H1 (cell line): ENCODE data around the gene MINAR1. TPM values are rescaled to one million over a fixed set of nuclear protein-coding genes. Genes with fewer than 3 reads are reported as not detected.

Experiments
- CTCF ChIA-PET: fragments of 300-600 bp; sonication (Branson Sonifier 250); formaldehyde crosslinking; loops from one replicate; lab custom pipeline; 2021; ENCODE audit not compliant: partially characterized antibody; lab: Charles Lee
- POLR2A ChIA-PET: fragments of 300-600 bp; sonication (Branson Sonifier 250); formaldehyde crosslinking; loops from one replicate; lab custom pipeline; 2021; ENCODE audit warnings: inconsistent platforms; ENCODE audit not compliant: partially characterized antibody; lab: Charles Lee
- DNase-seq, 2 experiments: peaks; one replicate each; pipeline versions ENCODE4 v3.0.0 to v3.0.0-alpha.2; 2010 to 2022; ENCODE audit warnings: low spot score in 2 of 2, low read depth in 1 of 2, mixed read lengths in 1 of 2
- FAIRE-seq: peaks from 2 replicates; lab custom pipeline; 2011; peaks lifted over from hg19 to GRCh38; lab: Jason Lieb, UNC
- H2AFZ ChIP-seq: 2 replicates; pipeline ENCODE4 v1.8.1; 2012; ENCODE audit warnings: low read length, inconsistent platforms
- H2AK5ac ChIP-seq: 2 replicates; pipeline ENCODE4 v1.6.1; 2013; ENCODE audit warnings: low read depth, low read length
- H2BK120ac ChIP-seq: replicated peaks from 2 replicates; pipeline ENCODE3; 2013; ENCODE audit warnings: low read depth, low read length, inconsistent platforms
- H2BK12ac ChIP-seq: 2 replicates; pipeline ENCODE4 v1.6.1; 2013; ENCODE audit warnings: low read depth, low read length
- H2BK15ac ChIP-seq: 2 replicates; pipeline ENCODE4 v1.6.1; 2013; ENCODE audit warnings: low read length
- H2BK20ac ChIP-seq: 2 replicates; pipeline ENCODE4 v1.6.1; 2013; ENCODE audit warnings: low read length
- H2BK5ac ChIP-seq: 2 replicates; pipeline ENCODE4 v1.6.1; 2013; ENCODE audit warnings: low read depth, low read length
- H3K14ac ChIP-seq: 2 replicates; pipeline ENCODE4 v1.6.1; 2013; ENCODE audit warnings: inconsistent platforms; ENCODE audit not compliant: insufficient read length
- H3K18ac ChIP-seq: 2 replicates; pipeline ENCODE4 v1.6.1; 2013; ENCODE audit warnings: low read length; ENCODE audit errors: extremely low read depth
- H3K23ac ChIP-seq: 2 replicates; pipeline ENCODE4 v1.6.1; 2013; ENCODE audit warnings: inconsistent platforms; ENCODE audit not compliant: insufficient read length
- H3K23me2 ChIP-seq: 2 replicates; pipeline ENCODE4 v1.6.1; 2013; ENCODE audit warnings: low read depth, low read length
- H3K27ac ChIP-seq: 2 replicates; pipeline ENCODE4 v1.6.1; 2011; ENCODE audit warnings: low read depth, low read length, inconsistent platforms
- H3K27me3 ChIP-seq, 4 experiments: replicated peaks in 1 of 4; 1 replicate in 1 of 4; 2 replicates in 3 of 4; pipeline versions ENCODE4 v1.6.1 to v1.8.1; 2011 to 2013; ENCODE audit warnings: low read length in 3 of 4, mild to moderate bottlenecking in 3 of 4, inconsistent platforms in 2 of 4, mixed read lengths in 2 of 4, moderate library complexity in 1 of 4; ENCODE audit not compliant: control insufficient read depth in 3 of 4, insufficient read depth in 3 of 4; ENCODE audit errors: extremely low read depth in 1 of 4
- H3K36me3 ChIP-seq, 4 experiments: 2 replicates each; pipeline versions ENCODE4 v1.6.1 to v1.8.1; 2011 to 2013; ENCODE audit warnings: mild to moderate bottlenecking in 4 of 4, low read length in 3 of 4, moderate library complexity in 2 of 4, control low read depth in 1 of 4, inconsistent platforms in 1 of 4; ENCODE audit not compliant: insufficient read depth in 4 of 4, control insufficient read depth in 2 of 4
- H3K4ac ChIP-seq: replicated peaks from 2 replicates; pipeline ENCODE3; 2013; ENCODE audit warnings: low read length, low read depth, mixed read lengths, inconsistent platforms; ENCODE audit not compliant: insufficient read length
- H3K4me1 ChIP-seq, 4 experiments: replicated peaks in 1 of 4; 1 replicate in 1 of 4; 2 replicates in 3 of 4; pipeline versions ENCODE4 v1.6.1 to v1.8.1; 2011 to 2013; ENCODE audit warnings: low read length in 3 of 4, inconsistent platforms in 2 of 4, mixed read lengths in 1 of 4; ENCODE audit not compliant: insufficient read depth in 4 of 4, control insufficient read depth in 3 of 4
- H3K4me2 ChIP-seq, 2 experiments: 2 replicates each; pipeline versions ENCODE4 v1.6.1 to v1.8.1; 2011 to 2013; ENCODE audit warnings: low read depth in 2 of 2, low read length in 2 of 2, control low read depth in 1 of 2, inconsistent platforms in 1 of 2, mild to moderate bottlenecking in 1 of 2; ENCODE audit not compliant: insufficient read depth in 1 of 2
- H3K4me3 ChIP-seq, 4 experiments: fragments of 200-600, 300-600 bp in 1 of 4; sonication (generic), shearing (Covaris generic), sonication (Bioruptor Twin) in 1 of 4; 2 replicates each; pipeline versions ENCODE4 v1.5.1 to v1.8.1; 2011 to 2016; ENCODE audit warnings: low read length in 4 of 4, low read depth in 3 of 4, control low read depth in 2 of 4, inconsistent platforms in 2 of 4, mild to moderate bottlenecking in 2 of 4, mixed read lengths in 1 of 4, moderate library complexity in 1 of 4; ENCODE audit not compliant: insufficient read depth in 2 of 4; ENCODE audit errors: extremely low read depth in 1 of 4
- H3K56ac ChIP-seq: replicated peaks from 2 replicates; pipeline ENCODE3; 2013; ENCODE audit warnings: low read depth, mild to moderate bottlenecking, mixed read lengths, low read length, inconsistent platforms; ENCODE audit not compliant: insufficient read length
- H3K79me1 ChIP-seq: 2 replicates; pipeline ENCODE4 v1.6.1; 2013; ENCODE audit warnings: low read depth, low read length, control low read depth
- H3K79me2 ChIP-seq, 2 experiments: 2 replicates each; pipeline versions ENCODE4 v1.6.1 to v1.8.1; 2012 to 2013; ENCODE audit warnings: low read length in 2 of 2, mild to moderate bottlenecking in 2 of 2, inconsistent platforms in 1 of 2; ENCODE audit not compliant: insufficient read depth in 2 of 2, control insufficient read depth in 1 of 2
- H3K9ac ChIP-seq, 4 experiments: replicated peaks in 1 of 4; 1 replicate in 1 of 4; 2 replicates in 3 of 4; pipeline versions ENCODE4 v1.6.1 to v1.8.1; 2011 to 2013; ENCODE audit warnings: low read depth in 3 of 4, low read length in 3 of 4, control low read depth in 2 of 4, mild to moderate bottlenecking in 2 of 4, moderate library complexity in 2 of 4, inconsistent platforms in 1 of 4; ENCODE audit errors: extremely low read depth in 1 of 4
- H3K9me3 ChIP-seq, 2 experiments: 2 replicates each; pipeline versions ENCODE4 v1.6.1 to v1.8.1; 2012 to 2013; ENCODE audit warnings: mild to moderate bottlenecking in 2 of 2, moderate library complexity in 2 of 2, control low read depth in 1 of 2, inconsistent platforms in 1 of 2, low read depth in 1 of 2, low read length in 1 of 2, mixed read lengths in 1 of 2; ENCODE audit not compliant: insufficient read depth in 2 of 2
- H4K20me1 ChIP-seq, 2 experiments: replicated peaks in 1 of 2; 2 replicates each; pipeline versions ENCODE3 to v1.8.1; 2011 to 2013; ENCODE audit warnings: inconsistent platforms in 2 of 2, low read length in 2 of 2, mild to moderate bottlenecking in 1 of 2; ENCODE audit not compliant: insufficient read depth in 2 of 2, control insufficient read depth in 1 of 2
- H4K5ac ChIP-seq: 2 replicates; pipeline ENCODE4 v1.6.1; 2013; ENCODE audit warnings: low read length, low read depth, mixed read lengths, inconsistent platforms; ENCODE audit not compliant: insufficient read length
- H4K8ac ChIP-seq: 2 replicates; pipeline ENCODE4 v1.8.0; 2013; ENCODE audit warnings: mild to moderate bottlenecking, moderate library complexity, low read length, inconsistent platforms; ENCODE audit not compliant: insufficient read depth; ENCODE audit errors: extremely low read depth
- H4K91ac ChIP-seq: replicated peaks from 2 replicates; pipeline ENCODE3; 2013; ENCODE audit warnings: low read length, mixed read lengths, inconsistent platforms; ENCODE audit not compliant: insufficient read length
- BCL11A ChIP-seq, 2 experiments: IDR thresholded peaks; one replicate each; pipeline ENCODE4 v1.6.1; 2011; ENCODE audit warnings: low read depth in 2 of 2, low read length in 2 of 2, mild to moderate bottlenecking in 2 of 2
- CREB1 ChIP-seq: IDR thresholded peaks from 2 replicates; pipeline ENCODE4 v1.6.1; 2012; ENCODE audit warnings: inconsistent platforms
- EZH2 ChIP-seq: fragments of 200-600 bp; sonication (generic); IDR thresholded peaks from 2 replicates; pipeline ENCODE4 v1.7.1; 2012; ENCODE audit warnings: low read depth, mild to moderate bottlenecking, moderate library complexity, low read length, inconsistent platforms; ENCODE audit not compliant: severe bottlenecking
- FOSL1 ChIP-seq: IDR thresholded peaks from 2 replicates; pipeline ENCODE4 v1.6.1; 2011; ENCODE audit warnings: mild to moderate bottlenecking, low read depth, low read length, moderate library complexity; ENCODE audit not compliant: insufficient read depth
- GABPA ChIP-seq: IDR thresholded peaks from 2 replicates; pipeline ENCODE4 v1.6.1; 2011; ENCODE audit warnings: mild to moderate bottlenecking, low read length, moderate library complexity, borderline replicate concordance; ENCODE audit not compliant: insufficient read depth
- HDAC6 ChIP-seq: IDR thresholded peaks from one replicate; pipeline ENCODE4 v1.7.1; 2012; ENCODE audit warnings: low read depth, mild to moderate bottlenecking, inconsistent platforms, low read length, moderate library complexity
- JUND ChIP-seq: IDR thresholded peaks from 2 replicates; pipeline ENCODE4 v1.6.1; 2011; ENCODE audit warnings: mild to moderate bottlenecking, improper control_type of control experiment, low read length
- KDM1A ChIP-seq: fragments of 200-600, 300-600 bp; sonication (generic); IDR thresholded peaks from 2 replicates; pipeline ENCODE4 v1.7.1; 2016; ENCODE audit warnings: mild to moderate bottlenecking, low read length, borderline replicate concordance
- RFX5 ChIP-seq: IDR thresholded peaks from 2 replicates; pipeline ENCODE4 v1.6.1; 2011; ENCODE audit warnings: low read depth, low read length, improper control_type of control experiment, borderline replicate concordance
- SIX5 ChIP-seq: IDR thresholded peaks from 2 replicates; pipeline ENCODE4 v1.6.1; 2011; ENCODE audit warnings: mild to moderate bottlenecking, low read depth, low read length
- SRF ChIP-seq: IDR thresholded peaks from 2 replicates; pipeline ENCODE4 v1.6.1; 2011; ENCODE audit warnings: mild to moderate bottlenecking, low read depth, low read length, moderate library complexity
- SUZ12 ChIP-seq: fragments of 200-600 bp; sonication (generic); IDR thresholded peaks from 2 replicates; pipeline ENCODE4 v1.6.1; 2012; ENCODE audit warnings: mild to moderate bottlenecking, inconsistent platforms, low read length, moderate library complexity, mixed read lengths
- WGBS, 2 experiments: shearing (Covaris generic) in 1 of 2; methylation state at CpG; one replicate each; pipeline versions ENCODE4 v1.1.6 to v1.1.7; 2013 to 2015; ENCODE audit warnings: low lambda C conversion rate in 2 of 2, mixed read lengths in 2 of 2, inconsistent platforms in 1 of 2, low coverage in 1 of 2, missing lambda C conversion rate in 1 of 2; ENCODE audit not compliant: insufficient replicate concordance in 2 of 2, insufficient coverage in 1 of 2, insufficient read length in 1 of 2; ENCODE audit errors: extremely low coverage in 1 of 2, missing lambda C conversion rate in 1 of 2; 5-methylcytosine and 5-hydroxymethylcytosine counted together
- polyA plus RNA-seq, 7 experiments: library from polyadenylated mRNA; depleted of rRNA in 3 of 7; stranded (reverse) in 5 of 7; unstranded in 2 of 7; fragments of >200 nt in 5 of 7; fragments of 200-250 nt in 2 of 7; gene quantifications; 1 replicate in 5 of 7; 2 replicates in 1 of 7; 4 replicates in 1 of 7; pipeline versions ENCODE4 v1.2.1 to v1.2.3, GENCODE V29; 2011 to 2013; ENCODE audit warnings: missing spikeins in 2 of 7, mixed read lengths in 2 of 7
- total RNA-seq: library from RNA; stranded (reverse); fragmentation: NEBNext Ultra II Directional; extraction: Animal tissue kit (Norgen Biotek cat#: 25700); gene quantifications from 2 replicates; pipeline ENCODE4 v1.2.1, GENCODE V29; 2021
- TF ChIP-seq, protein P1 (sequence below), 3 experiments: IDR thresholded peaks; 1 replicate in 2 of 3; 2 replicates in 1 of 3; pipeline versions ENCODE4 v1.5.1 to v1.6.1; 2011; ENCODE audit warnings: low read length in 3 of 3, mild to moderate bottlenecking in 3 of 3, inconsistent platforms in 2 of 3, low read depth in 1 of 3, moderate library complexity in 1 of 3; ENCODE audit not compliant: insufficient read depth in 1 of 3; ENCODE audit errors: control extremely low read depth in 1 of 3

Gene MINAR1
- total and polyA plus RNA-seq, 2 of the 8 experiments (the other 6 are each of a cell fraction or from before 2014, with no cell fraction given), result 0.17 to 0.67 TPM

DNA sequence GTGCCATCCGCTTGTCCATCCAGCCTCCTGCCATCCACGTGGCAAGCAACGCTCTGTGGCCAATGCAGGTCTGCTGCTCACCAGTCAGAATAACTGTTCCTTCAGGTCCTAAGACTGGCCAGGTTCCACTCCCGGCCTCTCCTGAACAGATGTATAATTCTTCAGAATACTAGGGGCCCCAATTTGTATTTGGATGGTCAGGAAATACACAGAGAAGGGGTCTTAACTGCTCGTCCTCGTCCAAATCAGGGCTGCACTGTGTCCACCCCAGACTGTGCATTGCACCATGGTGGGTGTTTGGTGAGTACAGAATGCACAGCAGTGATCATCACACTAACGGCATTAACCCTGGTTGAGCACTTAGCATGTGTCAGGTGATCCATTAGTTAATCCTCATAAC, 46.0 kb downstream of the MINAR1 start:
- no peak overlapping the region for H4K8ac ChIP-seq
- CTCF ChIA-PET, result interaction anchor here (0.9 to 2.1 kb wide), 2 partner anchors 13 to 116 kb away, joined by 3 to 5 read pairs; no protein-coding TSS in a partner anchor
- TF ChIP-seq GABPA (no peak), CREB1 (no peak), RFX5 (no peak), EZH2 (no peak), SUZ12 (no peak), BCL11A (IDR thresholded peaks at IDR 0.05; ENCODE audit: low read depth in 2 of 2, low read length in 2 of 2) (no peak), KDM1A (no peak), JUND (no peak), SRF (no peak), FOSL1 (no peak), SIX5 (no peak), HDAC6 (no peak)
- TF ChIP-seq, protein P1, sequence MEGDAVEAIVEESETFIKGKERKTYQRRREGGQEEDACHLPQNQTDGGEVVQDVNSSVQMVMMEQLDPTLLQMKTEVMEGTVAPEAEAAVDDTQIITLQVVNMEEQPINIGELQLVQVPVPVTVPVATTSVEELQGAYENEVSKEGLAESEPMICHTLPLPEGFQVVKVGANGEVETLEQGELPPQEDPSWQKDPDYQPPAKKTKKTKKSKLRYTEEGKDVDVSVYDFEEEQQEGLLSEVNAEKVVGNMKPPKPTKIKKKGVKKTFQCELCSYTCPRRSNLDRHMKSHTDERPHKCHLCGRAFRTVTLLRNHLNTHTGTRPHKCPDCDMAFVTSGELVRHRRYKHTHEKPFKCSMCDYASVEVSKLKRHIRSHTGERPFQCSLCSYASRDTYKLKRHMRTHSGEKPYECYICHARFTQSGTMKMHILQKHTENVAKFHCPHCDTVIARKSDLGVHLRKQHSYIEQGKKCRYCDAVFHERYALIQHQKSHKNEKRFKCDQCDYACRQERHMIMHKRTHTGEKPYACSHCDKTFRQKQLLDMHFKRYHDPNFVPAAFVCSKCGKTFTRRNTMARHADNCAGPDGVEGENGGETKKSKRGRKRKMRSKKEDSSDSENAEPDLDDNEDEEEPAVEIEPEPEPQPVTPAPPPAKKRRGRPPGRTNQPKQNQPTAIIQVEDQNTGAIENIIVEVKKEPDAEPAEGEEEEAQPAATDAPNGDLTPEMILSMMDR (IDR thresholded peaks at IDR 0.05; ENCODE audit: control extremely low read depth in 1 of 3, insufficient read depth in 1 of 3, low read depth in 1 of 3, low read length in 3 of 3), result no peak

More for the DNA sequence above, 46.0 kb downstream of the MINAR1 start:
- no peak overlapping the region for H2AK5ac ChIP-seq
- no peaks in the 10 kb centered on the region for H3K23me2 ChIP-seq
- POLR2A ChIA-PET, result no interaction called here
- no peak overlapping the region for H3K27ac ChIP-seq
- H4K20me1 ChIP-seq, result no peaks in the 10 kb centered on the region
- no peaks in the 10 kb centered on the region for H3K79me2 ChIP-seq
- no peak overlapping the region for H3K23ac ChIP-seq
- no peak overlapping the region for H3K18ac ChIP-seq
- no peak overlapping the region for H3K9ac ChIP-seq
- no peak overlapping the region for H2BK5ac ChIP-seq
- no peak overlapping the region for H3K4me3 ChIP-seq
- no peak overlapping the region for H2BK20ac ChIP-seq
- H3K27me3 ChIP-seq, result no peaks in the 10 kb centered on the region
- no peaks in the 10 kb centered on the region for H3K36me3 ChIP-seq
- no peak overlapping the region for H2AFZ ChIP-seq
- H2BK15ac ChIP-seq, result no peak overlapping the region
- H3K4ac ChIP-seq, result no peak overlapping the region
- no peak overlapping the region for H3K4me2 ChIP-seq
- DNase-seq (no peak), FAIRE-seq (no peak)
- no peak overlapping the region for H3K56ac ChIP-seq
- H2BK12ac ChIP-seq, result no peak overlapping the region
- H3K9me3 ChIP-seq, result no peaks in the 10 kb centered on the region
- no peak overlapping the region for H2BK120ac ChIP-seq
- H3K4me1 ChIP-seq, result no peaks in the 10 kb centered on the region
- WGBS, 2 experiments, result 91% methylated on average over 7 of the region's 7 CpGs; no CpG with 5 or more reads in 1 of the 2 experiments
- H3K14ac ChIP-seq, result no peak overlapping the region
- H4K91ac ChIP-seq, result no peak overlapping the region
- no peak overlapping the region for H4K5ac ChIP-seq
- no peaks in the 10 kb centered on the region for H3K79me1 ChIP-seq
